ENCODE data around the gene ANKS1A. TPM values are rescaled to one million over a fixed set of nuclear protein-coding genes. Genes with fewer than 3 reads are reported as not detected.

Gene ANKS1A
- total RNA-seq, 1 experiment from 2014 or later = 14.0 TPM

- peaks cover 23% of the 10 kb centered on the region for H3K36me3 Mint-ChIP-seq (ENCODE audit: insufficient read depth, unreplicated experiment)
- no peak for DNase-seq (ENCODE audit: unreplicated experiment)
- no peaks in the 10 kb centered on the region for H3K27me3 Mint-ChIP-seq (ENCODE audit: insufficient read depth, unreplicated experiment)
- H3K4me3 Mint-ChIP-seq (ENCODE audit: unreplicated experiment) = no peak overlapping the region
- no peak overlapping the region for H3K27ac Mint-ChIP-seq (ENCODE audit: low read depth, unreplicated experiment)
- ChIA-PET POLR2A (no interaction called here), CTCF (interaction anchor here (0.6 kb wide), 1 partner anchor 152 kb away, joined by 3 read pairs; no protein-coding TSS in a partner anchor)
- intact Hi-C loops (cut with micrococcal nuclease) = no loop called here
- no peak for TF ChIP-seq CTCF (IDR thresholded peaks at IDR 0.05; ENCODE audit: unreplicated experiment)
- no peaks in the 10 kb centered on the region for H3K9me3 Mint-ChIP-seq (ENCODE audit: unreplicated experiment)
- peaks cover 4% of the 10 kb centered on the region for H3K4me1 Mint-ChIP-seq (ENCODE audit: insufficient read depth, unreplicated experiment)
- no TSS peak for BruUV-seq (replicated peaks)
Observed at GRCh38 chr6:35089935-35090505, 201.0 kb downstream of the ANKS1A start.

GRCh38 chr6:35090734-35091133, 201.7 kb downstream of the ANKS1A start:
- POLR2A ChIA-PET = interaction anchor here (0.7 kb wide), 1 partner anchor 1309 kb away, joined by 3 read pairs; no protein-coding TSS in a partner anchor
- peaks cover 4% of the 10 kb centered on the region for H3K4me1 Mint-ChIP-seq (ENCODE audit: insufficient read depth, unreplicated experiment)

GRCh38 chr6:35091346-35092083, 202.5 kb downstream of the ANKS1A start:
- no peaks in the 10 kb centered on the region for H3K9me3 Mint-ChIP-seq (ENCODE audit: unreplicated experiment)
- ChIA-PET POLR2A (interaction anchor here (0.7 kb wide), 1 partner anchor 1309 kb away, joined by 3 read pairs; no protein-coding TSS in a partner anchor), CTCF (interaction anchor here (0.5 to 2.4 kb wide), 2 partner anchors 48 to 287 kb away, joined by 3 to 9 read pairs; no protein-coding TSS in a partner anchor)
- DNase-seq (ENCODE audit: unreplicated experiment) = no peak
- no peaks in the 10 kb centered on the region for H3K27me3 Mint-ChIP-seq (ENCODE audit: insufficient read depth, unreplicated experiment)
- H3K27ac Mint-ChIP-seq (ENCODE audit: low read depth, unreplicated experiment) = no peak overlapping the region
- BruUV-seq (replicated peaks) = no TSS peak
- intact Hi-C loops (cut with micrococcal nuclease) = no loop called here
- H3K4me1 Mint-ChIP-seq (ENCODE audit: insufficient read depth, unreplicated experiment) = peaks cover 7% of the 10 kb centered on the region
- H3K36me3 Mint-ChIP-seq (ENCODE audit: insufficient read depth, unreplicated experiment) = peaks cover 18% of the 10 kb centered on the region
- no peak for TF ChIP-seq CTCF (IDR thresholded peaks at IDR 0.05; ENCODE audit: unreplicated experiment)
- H3K4me3 Mint-ChIP-seq (ENCODE audit: unreplicated experiment) = no peak overlapping the region

More at GRCh38 chr6:35090734-35091133, 201.7 kb downstream of the ANKS1A start:
- no TSS peak for BruUV-seq (replicated peaks)
- CTCF ChIA-PET = interaction anchor here (0.6 to 2.4 kb wide), 2 partner anchors 49 to 151 kb away, joined by 3 to 9 read pairs; no protein-coding TSS in a partner anchor
- no peak overlapping the region for H3K4me3 Mint-ChIP-seq (ENCODE audit: unreplicated experiment)
- no peaks in the 10 kb centered on the region for H3K27me3 Mint-ChIP-seq (ENCODE audit: insufficient read depth, unreplicated experiment)
- no peak for DNase-seq (ENCODE audit: unreplicated experiment)
- H3K27ac Mint-ChIP-seq (ENCODE audit: low read depth, unreplicated experiment) = no peak overlapping the region
- no peaks in the 10 kb centered on the region for H3K9me3 Mint-ChIP-seq (ENCODE audit: unreplicated experiment)
- no peak for TF ChIP-seq CTCF (IDR thresholded peaks at IDR 0.05; ENCODE audit: unreplicated experiment)
- intact Hi-C loops (cut with micrococcal nuclease) = no loop called here
- H3K36me3 Mint-ChIP-seq (ENCODE audit: insufficient read depth, unreplicated experiment) = peaks cover 18% of the 10 kb centered on the region

- no TSS peak for BruUV-seq (replicated peaks)
- H3K27ac Mint-ChIP-seq (ENCODE audit: low read depth, unreplicated experiment) = no peak overlapping the region
- intact Hi-C loops (cut with micrococcal nuclease) = no loop called here
- no peaks in the 10 kb centered on the region for H3K27me3 Mint-ChIP-seq (ENCODE audit: insufficient read depth, unreplicated experiment)
- POLR2A ChIA-PET = interaction anchor here (1.1 to 1.3 kb wide), 2 partner anchors 36 to 47 kb away, joined by 3 to 4 read pairs; no protein-coding TSS in a partner anchor
- no peak for TF ChIP-seq CTCF (IDR thresholded peaks at IDR 0.05; ENCODE audit: unreplicated experiment)
- peaks cover 11% of the 10 kb centered on the region for H3K4me1 Mint-ChIP-seq (ENCODE audit: insufficient read depth, unreplicated experiment)
- CTCF ChIA-PET = interaction anchor here (0.7 to 2.4 kb wide), 2 partner anchors 13 to 47 kb away, joined by 4 to 9 read pairs; no protein-coding TSS in a partner anchor
- peak; percentile 48 for DNase-seq (ENCODE audit: unreplicated experiment)
- H3K36me3 Mint-ChIP-seq (ENCODE audit: insufficient read depth, unreplicated experiment) = peaks cover 9% of the 10 kb centered on the region
- H3K9me3 Mint-ChIP-seq (ENCODE audit: unreplicated experiment) = no peaks in the 10 kb centered on the region
- no peak overlapping the region for H3K4me3 Mint-ChIP-seq (ENCODE audit: unreplicated experiment)
Observed at GRCh38 chr6:35092362-35093117, 203.5 kb downstream of the ANKS1A start.

Measured in MCF 10A (cell line).